ENCODE data around the gene RAP1GDS1. TPM values are rescaled to one million over a fixed set of nuclear protein-coding genes. Genes with fewer than 3 reads are reported as not detected.
A peak's percentile ranks its signal among the peaks of the same experiment; 100 is the strongest.

RAP1GDS1 gene
- total and polyA plus RNA-seq, 2 of the 13 experiments (the other 11 are each of a cell fraction or from before 2014, with no cell fraction given) = 19.3 to 42.5 TPM

DNA sequence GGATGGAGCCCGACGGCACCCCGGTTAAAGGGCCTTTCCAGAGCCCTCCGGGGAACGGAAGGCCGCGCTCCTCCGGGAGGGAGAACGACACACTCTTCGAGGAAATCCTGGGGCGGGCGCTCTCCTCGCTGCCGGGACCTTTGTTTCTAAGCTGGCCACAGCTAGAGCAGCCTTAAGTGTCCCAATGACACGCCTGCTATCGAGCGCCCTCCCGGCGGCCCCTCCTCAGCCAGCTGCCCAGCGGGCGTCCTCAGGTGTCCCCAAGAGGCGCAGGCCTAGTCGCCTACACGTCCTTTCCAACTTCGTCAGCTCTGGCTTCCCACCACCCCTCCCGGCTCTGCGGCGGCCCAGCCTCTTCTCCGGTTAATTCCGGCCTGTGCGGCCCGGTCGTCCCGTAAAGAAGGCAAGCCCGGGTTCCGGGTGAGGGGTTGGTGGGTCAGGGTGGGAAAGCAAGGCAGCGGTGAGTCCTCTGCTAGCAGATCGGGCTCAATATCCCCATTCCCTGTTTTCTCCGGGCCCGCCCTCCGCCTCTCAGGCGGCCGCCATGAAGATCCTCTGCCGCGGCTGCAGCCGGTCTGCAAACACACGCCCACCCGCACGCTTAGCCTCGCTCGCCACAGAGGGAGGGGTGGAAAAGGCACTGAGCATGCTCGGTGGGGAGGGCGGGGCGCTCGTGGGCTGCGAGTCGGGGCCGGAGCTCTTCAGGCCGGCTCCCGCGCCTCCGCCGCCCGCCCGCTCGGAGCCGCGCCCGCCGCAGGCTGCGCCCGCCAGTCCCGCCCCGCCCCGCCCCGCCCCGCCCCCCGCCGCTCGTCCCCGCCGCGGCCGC lies at the start of gene RAP1GDS1 (continued):
- TF ChIP-seq, protein P1, sequence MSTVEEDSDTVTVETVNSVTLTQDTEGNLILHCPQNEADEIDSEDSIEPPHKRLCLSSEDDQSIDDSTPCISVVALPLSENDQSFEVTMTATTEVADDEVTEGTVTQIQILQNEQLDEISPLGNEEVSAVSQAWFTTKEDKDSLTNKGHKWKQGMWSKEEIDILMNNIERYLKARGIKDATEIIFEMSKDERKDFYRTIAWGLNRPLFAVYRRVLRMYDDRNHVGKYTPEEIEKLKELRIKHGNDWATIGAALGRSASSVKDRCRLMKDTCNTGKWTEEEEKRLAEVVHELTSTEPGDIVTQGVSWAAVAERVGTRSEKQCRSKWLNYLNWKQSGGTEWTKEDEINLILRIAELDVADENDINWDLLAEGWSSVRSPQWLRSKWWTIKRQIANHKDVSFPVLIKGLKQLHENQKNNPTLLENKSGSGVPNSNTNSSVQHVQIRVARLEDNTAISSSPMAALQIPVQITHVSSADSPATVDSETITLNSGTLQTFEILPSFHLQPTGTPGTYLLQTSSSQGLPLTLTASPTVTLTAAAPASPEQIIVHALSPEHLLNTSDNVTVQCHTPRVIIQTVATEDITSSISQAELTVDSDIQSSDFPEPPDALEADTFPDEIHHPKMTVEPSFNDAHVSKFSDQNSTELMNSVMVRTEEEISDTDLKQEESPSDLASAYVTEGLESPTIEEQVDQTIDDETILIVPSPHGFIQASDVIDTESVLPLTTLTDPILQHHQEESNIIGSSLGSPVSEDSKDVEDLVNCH (CRISPR knock-in tag; IDR thresholded peaks at IDR 0.05) = 0 out of 2 replicates have a peak, but pooled peaks have one; percentile 16
- TF ChIP-seq THAP8 (CRISPR knock-in tag; IDR thresholded peaks at IDR 0.05; ENCODE audit: borderline replicate concordance) (no peak), ZNF780A (CRISPR knock-in tag; IDR thresholded peaks at IDR 0.05) (no peak), RAD51 (IDR thresholded peaks at IDR 0.05; ENCODE audit: borderline replicate concordance) (no peak), ZNF430 (CRISPR knock-in tag; IDR thresholded peaks at IDR 0.05) (peak; percentile 39; the same call in 1 of the 2 replicates), TBX2 (CRISPR knock-in tag; IDR thresholded peaks at IDR 0.05; ENCODE audit: borderline replicate concordance) (peak; percentile 42; the same call in 1 of the 2 replicates), MATR3 (CRISPR knock-in tag; IDR thresholded peaks at IDR 0.05) (no peak), HOXA9 (CRISPR knock-in tag; IDR thresholded peaks at IDR 0.05; ENCODE audit: borderline replicate concordance) (no peak), NKX3-1 (CRISPR knock-in tag; IDR thresholded peaks at IDR 0.05) (peak; percentile 60), SIN3B (IDR thresholded peaks at IDR 0.05; ENCODE audit: low read length) (no peak), ZNF235 (CRISPR knock-in tag; IDR thresholded peaks at IDR 0.05; ENCODE audit: borderline replicate concordance) (peak; percentile 80; the same call in 1 of the 2 replicates), CTCF (CRISPR knock-in tag; IDR thresholded peaks at IDR 0.05) (peak; percentile 22), RFX3 (CRISPR knock-in tag; IDR thresholded peaks at IDR 0.05) (no peak), RAD21 (CRISPR knock-in tag; IDR thresholded peaks at IDR 0.05) (peak; percentile 12; the same call in 1 of the 2 replicates), FOXK2 (IDR thresholded peaks at IDR 0.05) (no peak), ZNF605 (CRISPR knock-in tag; IDR thresholded peaks at IDR 0.05) (peak; percentile 74), ZFP37 (CRISPR knock-in tag; IDR thresholded peaks at IDR 0.05; ENCODE audit: borderline replicate concordance) (no peak)
- TF ChIP-seq, protein P2, sequence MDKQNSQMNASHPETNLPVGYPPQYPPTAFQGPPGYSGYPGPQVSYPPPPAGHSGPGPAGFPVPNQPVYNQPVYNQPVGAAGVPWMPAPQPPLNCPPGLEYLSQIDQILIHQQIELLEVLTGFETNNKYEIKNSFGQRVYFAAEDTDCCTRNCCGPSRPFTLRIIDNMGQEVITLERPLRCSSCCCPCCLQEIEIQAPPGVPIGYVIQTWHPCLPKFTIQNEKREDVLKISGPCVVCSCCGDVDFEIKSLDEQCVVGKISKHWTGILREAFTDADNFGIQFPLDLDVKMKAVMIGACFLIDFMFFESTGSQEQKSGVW (CRISPR knock-in tag; IDR thresholded peaks at IDR 0.05; ENCODE audit: borderline replicate concordance) = peak; percentile 92; the same call in 1 of the 2 replicates
- TF ChIP-seq, protein P3, sequence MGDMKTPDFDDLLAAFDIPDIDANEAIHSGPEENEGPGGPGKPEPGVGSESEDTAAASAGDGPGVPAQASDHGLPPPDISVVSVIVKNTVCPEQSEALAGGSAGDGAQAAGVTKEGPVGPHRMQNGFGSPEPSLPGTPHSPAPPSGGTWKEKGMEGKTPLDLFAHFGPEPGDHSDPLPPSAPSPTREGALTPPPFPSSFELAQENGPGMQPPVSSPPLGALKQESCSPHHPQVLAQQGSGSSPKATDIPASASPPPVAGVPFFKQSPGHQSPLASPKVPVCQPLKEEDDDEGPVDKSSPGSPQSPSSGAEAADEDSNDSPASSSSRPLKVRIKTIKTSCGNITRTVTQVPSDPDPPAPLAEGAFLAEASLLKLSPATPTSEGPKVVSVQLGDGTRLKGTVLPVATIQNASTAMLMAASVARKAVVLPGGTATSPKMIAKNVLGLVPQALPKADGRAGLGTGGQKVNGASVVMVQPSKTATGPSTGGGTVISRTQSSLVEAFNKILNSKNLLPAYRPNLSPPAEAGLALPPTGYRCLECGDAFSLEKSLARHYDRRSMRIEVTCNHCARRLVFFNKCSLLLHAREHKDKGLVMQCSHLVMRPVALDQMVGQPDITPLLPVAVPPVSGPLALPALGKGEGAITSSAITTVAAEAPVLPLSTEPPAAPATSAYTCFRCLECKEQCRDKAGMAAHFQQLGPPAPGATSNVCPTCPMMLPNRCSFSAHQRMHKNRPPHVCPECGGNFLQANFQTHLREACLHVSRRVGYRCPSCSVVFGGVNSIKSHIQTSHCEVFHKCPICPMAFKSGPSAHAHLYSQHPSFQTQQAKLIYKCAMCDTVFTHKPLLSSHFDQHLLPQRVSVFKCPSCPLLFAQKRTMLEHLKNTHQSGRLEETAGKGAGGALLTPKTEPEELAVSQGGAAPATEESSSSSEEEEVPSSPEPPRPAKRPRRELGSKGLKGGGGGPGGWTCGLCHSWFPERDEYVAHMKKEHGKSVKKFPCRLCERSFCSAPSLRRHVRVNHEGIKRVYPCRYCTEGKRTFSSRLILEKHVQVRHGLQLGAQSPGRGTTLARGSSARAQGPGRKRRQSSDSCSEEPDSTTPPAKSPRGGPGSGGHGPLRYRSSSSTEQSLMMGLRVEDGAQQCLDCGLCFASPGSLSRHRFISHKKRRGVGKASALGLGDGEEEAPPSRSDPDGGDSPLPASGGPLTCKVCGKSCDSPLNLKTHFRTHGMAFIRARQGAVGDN (CRISPR knock-in tag; IDR thresholded peaks at IDR 0.05) = peak; percentile 88

All from HepG2 (cell line).